Fibroblast of skin of scalp (primary cell): ENCODE data around the gene CMIP.

Source experiments
- DNase-seq: peaks from one replicate; pipeline ENCODE4 v3.0.0-alpha.2; 2013

CMIP gene

DNA sequence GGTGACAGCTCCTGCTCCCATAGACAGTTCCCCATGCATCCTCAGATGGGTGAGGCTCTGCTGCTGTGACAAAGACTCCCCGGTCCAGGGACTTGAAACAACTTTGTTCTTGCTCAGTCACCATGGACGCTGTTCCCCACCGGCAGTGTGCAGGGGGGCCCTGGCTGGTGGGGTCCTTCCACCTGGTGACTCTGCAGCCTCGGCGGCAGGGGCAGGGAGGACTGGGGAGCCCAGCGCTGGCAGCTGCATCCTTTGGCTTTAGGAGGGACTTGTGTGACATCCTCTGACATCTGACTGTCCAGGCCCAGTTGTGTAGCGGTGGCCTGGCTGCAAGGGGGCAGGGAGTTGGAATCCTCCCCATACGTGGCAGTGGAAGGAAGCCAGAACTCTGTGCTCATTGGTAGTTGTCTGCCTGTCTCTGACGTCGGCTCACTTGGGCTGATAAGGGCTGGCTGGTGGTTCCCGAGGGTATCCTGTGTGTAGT is 107.3 kb downstream of the CMIP start:
- DNase-seq = peak; percentile 36

DNA sequence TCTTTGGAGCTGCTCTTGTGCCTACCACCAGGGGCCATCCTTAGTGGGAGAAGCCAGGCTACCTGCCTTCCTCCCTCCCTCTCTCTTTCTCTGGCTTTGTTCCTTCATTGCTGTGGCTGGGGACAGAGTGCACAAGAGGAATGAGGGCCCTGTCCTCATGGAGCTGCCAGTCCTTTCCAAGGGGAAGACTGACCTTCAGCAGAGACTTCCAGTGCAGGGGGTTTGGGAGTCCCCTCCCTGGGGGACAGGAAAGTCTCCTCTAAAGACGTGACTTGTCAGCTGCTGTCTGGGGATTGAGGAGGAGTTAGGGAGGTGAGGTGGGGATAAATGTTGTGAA is 108.1 kb downstream of the CMIP start:
- no peak for DNase-seq

DNA sequence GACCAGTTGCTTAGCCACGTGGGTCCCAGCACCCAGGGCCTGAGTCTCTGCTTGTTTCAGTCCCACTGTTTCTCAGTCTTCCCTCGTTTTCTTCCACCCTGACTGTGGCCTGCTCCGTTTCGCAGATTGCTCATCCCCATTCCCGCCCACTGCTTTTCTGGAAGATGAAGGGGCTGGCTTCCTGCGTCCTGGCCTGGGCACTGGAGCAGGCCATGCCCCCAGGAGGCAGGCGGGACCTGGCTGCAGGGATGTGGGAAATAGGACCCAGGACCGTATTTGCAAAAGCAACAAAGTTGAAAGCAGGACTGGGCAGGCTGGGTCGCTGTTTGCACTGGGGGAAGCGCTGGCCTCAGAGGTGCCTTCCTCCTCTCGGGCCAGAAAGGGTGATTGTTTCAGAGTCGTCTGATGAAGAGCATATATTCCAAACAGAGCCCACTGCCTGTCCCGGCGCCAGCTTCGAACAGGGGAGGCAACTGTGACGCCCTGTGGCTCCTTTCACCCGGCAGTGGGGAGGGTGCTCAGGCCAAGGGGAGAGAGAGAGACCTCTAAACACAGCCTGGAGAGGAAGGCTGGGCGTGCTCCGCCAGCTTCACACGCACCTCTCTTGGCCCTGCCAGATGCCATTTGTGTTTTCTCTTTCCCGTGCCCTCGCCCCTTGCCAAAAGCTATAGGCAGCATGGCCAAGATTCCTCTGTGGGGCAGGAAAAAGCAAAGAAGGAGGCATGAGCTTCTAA is 108.6 kb downstream of the CMIP start:
- peak; percentile 37 for DNase-seq

DNA sequence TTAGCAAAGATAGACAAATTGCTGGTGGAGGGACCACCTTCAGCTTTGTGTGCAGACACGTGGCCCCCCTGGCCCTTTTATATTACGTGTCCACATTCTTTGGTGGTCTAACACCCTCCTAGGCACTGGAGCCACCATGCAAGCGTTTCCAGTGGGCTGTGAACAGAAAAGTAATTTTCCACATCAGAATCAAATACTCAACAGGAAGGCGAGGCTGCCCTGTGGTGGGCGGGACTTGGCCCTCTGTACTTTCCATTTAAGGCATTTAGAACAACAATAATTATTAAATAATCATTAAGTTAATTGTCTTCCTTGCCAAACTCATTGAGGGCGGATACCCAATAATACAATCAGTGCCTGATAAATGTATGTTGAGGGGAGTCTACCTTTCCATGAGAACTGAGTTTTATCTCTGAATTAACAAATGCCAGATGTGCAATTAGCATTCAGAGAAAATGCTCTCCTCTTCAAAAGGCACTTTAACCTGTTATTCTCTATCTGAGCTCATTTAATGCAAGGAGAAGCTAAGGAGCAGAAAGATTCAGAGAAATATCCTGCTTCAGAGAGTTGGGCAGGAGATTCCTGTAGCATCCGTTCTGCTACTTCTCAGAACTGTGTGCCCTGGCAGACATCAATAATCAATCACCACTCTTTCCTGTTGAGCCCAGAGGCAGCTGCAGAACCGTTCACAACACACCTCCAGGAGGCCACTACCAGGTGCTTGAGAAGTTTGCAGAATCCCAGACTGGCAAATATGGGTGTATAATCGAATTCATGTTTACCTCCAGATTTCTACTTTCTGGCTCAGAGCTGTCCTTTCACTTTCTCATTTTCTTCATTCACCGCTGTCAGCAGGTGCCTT is 109.4 kb downstream of the CMIP start:
- DNase-seq = no peak

DNA sequence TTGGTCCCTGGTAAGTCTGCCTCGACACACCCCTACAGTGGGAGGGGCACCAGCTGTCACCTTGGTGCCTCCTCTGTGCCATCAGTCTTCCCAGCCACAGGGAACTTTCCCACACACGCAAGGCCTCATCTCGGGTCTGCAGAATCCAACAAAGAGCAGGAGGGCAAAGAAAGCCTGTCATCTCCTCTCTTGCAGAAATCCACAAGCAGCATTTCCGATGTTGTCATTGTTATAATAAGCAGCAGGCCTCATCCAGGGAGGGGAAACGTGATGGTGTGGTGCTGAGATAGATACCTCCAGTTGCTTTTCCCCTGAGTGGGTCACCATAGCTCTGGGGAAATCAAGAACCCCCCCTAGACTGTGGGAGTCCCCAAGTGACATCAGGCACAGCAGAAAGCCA is 110.4 kb downstream of the CMIP start:
- no peak for DNase-seq

DNA sequence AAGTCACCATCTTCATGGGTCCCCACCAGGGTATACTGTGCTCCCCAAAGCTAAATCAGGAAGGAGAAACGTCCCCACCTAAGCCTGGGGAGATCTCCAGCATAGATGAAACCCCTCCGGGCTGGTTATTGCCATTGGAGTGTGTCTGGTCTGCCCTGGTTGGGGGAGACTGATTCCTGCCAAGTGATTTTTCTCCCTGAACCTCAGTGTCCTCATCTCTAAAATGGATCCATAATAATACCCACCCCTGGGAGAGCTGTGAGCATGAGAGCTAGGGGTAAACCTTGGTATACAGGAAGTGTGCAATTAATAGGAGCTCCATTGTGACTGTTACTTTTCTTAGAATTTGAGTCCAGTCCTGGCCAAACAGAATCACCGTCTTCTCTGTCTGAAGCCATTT is 111.1 kb downstream of the CMIP start:
- no peak for DNase-seq

DNA sequence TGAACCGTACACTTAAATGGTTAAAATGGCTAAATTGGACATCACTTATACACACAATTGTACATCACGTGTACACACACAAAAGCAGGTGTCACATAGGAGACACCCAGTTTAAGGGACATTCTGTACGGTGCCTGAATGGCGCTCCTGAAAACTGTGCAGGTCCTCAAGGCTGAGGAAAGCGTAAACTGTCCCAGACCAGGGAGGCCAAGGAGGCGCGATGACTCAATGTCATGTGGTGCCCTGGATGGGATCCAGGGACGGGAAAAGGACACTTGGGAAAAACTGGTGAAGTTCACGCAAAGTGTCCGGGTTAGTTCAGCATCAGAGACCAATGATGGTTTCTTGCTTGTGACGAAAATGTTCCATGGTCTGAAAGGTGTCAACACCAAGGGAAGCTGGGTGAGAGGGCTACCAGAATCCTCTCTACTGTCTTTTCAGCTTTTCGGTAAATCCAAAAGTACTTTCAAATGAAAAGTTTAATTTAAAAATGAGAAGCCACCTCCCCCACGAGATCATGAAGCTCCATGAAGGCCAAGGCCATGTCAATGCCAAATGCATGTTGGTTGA is 112.2 kb downstream of the CMIP start:
- no peak for DNase-seq

DNA sequence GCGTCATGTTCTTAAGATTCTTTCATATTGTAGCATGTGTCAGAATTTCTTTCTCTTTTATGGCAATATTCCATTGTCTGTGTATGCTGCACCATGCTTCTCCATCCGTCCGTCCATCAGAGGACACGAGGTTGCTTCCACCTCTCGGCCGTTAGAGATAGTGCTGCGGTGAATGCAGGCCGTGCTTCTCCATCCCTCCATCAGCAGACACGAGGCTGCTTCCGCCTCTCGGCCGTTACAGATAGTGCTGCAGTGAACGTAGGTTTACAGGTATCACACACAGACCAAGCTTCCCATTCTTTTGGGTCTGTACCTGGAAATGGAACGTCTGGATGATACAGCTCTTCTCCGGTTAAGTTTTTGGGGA is 113.5 kb downstream of the CMIP start:
- no peak for DNase-seq

DNA sequence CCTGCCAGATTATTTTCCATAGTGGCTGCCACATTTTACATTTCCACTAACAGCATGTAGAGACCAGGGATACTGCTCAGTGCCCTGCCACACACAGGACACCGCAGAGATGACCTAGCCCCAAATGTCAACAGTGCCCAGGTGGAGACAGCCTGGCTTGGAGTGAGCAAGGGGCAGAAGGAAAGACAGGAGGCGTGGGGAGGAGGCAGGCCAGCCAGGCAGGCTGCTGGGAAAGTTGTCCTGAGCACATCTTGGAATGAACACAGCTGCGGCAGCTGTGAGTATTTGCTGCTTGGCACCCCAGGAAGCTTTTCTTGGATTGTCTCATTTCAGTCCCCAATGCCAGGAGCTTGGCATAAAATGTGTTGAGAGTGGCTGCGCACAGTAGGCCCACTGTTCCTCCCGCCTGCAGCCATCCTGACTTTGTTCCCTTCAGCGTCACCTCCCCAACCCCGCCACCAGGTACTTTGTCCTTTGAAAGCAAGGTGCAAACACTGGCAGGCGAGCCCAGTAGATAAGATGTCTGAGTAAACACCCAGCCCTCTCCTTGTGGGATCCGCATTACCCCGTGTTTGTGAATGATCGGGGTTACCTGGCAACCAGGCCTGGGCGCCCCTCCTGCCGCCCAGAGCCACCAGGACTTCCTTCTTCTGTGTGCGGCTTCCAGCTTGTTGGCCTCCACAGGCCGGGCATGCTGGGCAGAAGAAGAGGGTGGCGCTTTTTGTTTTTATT is 114.0 kb downstream of the CMIP start:
- no peak for DNase-seq

DNA sequence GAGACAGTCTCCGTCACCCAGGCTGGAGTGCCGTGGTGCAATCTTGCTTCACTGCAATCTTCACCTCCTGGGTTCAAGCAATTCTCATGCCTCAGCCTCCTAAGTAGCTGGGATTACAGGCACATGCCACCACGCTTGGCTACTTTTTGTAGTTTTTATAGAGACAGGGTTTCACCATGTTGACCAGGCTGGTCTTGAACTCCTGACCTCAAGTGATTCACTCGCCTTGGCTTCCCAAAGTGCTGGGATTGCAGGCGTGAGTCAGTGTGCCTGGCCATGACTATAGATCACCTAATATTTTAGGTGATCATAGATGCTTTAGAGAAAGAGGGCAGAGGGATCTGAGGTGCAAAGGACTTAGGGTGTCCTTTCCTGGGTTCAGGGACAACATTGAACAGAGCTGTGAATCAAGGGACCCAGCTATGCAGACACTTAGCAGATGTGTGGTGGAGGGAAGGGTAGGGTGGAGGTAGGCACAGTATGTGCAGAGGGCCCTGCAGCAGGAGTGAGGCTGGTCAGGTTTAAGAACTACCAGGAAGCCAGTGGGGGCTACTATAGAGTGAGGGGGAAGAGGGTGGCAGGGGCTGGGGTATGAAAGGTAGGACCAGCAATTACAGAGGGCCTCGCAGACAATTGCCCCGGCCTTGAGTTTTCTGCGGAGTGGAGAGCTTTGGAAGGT is 116.5 kb downstream of the CMIP start:
- DNase-seq = no peak

DNA sequence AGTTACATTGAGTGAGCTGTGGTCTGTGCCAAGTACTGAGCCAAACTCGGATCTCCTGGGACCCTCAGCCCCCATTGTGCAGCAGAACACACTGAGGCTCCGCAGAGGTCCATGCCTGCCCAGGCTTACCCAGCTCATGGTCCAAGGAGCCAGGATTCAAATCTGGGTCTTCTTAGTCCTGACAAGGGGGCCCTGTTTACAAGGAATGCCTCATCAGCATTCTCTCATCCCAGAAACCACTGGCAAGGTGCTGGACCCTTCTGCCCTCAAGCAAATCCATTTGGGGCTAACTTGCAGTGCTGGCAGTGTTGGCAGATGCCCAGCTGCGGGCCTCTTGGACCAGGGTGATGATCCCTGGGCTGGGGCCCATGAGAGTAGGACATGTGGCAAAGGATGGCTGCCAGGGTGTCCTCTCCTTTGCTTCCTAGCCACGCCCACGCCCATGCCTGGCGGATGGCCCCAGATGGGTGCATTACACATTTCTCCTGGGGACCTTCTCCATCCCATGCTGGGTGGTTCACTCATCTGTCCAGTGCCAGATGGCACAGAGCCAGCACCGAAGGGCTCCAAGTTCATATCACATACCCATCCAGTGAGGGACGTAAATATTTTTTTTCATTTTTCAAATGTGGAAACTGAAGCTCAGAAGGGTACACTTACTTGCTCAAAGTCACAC is 117.7 kb downstream of the CMIP start:
- no peak for DNase-seq

DNA sequence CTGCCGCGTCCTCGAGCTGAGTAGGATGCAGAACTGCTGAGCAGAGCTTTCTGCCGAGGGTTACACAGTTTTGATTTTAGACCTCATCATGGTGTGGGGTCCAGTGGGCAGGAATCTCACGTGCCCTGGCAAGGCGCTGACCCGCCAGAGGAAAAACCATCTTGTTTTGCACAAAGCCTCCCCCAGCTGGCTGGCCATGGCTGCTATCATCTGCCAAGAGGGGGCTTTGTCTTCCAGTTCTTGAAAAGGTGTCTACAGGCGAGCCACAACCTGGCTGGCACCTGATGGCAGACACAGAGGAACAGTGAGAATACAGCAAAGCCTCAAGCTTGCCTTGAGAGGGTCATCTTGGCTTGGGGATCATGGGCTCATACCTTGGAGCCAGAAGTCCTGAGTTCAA is 118.3 kb downstream of the CMIP start:
- no peak for DNase-seq

DNA sequence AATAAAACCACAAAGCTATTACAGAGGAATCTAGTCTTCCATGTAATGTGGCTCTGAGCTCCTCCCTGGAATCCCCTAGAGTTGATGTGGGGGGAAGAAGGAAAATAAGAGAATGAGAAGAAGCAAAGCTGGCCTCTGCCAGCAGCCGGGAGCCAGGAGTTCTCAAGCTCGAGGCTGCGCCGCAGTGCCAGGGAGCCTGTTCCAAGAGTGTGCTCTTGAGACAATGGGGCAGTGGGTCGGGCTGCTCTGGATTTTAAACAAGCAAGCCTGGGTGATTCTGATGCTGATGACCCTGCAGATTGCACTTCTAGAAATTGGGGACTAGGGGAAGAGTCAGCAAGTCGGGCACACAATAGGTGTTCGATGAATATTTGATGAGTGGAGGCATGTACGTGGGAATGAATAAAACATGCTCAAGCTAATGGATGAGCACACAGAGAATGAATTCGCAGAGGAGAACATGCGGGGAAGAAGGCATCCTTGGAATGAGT is 119.9 kb downstream of the CMIP start:
- DNase-seq = peak; percentile 74

DNA sequence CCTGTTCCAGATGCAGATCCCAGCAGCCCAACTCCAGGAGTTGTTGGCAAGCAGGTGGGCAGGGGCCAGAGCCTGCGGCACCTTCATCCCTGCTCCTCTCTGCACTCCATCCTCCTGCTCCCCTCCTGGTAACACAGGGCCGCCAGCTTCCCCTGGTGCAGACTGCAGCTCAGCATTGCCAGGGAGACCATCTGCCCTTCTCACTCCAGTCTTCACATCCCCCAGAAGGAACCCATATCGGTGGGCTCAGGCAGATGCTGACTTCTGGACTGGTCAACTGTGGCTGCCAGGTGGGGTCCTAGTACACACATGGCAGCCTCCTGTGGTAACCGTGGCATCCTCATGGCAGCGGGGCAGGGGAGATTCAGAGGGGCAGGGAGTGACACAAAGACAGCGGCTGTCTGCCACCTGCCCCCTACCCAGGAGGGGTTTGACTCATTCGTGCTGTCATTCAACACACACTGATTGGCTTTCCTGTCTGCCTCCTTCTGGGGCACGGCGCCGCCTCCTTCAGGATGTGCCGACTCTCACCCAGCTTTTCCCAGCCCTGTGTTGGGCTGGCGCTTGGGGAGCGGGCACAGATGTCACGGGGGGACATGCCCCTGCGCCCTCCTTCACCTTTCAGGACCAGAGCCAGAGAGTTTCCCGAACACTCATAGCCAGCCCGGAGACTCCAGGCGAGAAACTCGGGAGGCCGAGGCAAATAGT is 120.9 kb downstream of the CMIP start:
- DNase-seq = no peak

DNA sequence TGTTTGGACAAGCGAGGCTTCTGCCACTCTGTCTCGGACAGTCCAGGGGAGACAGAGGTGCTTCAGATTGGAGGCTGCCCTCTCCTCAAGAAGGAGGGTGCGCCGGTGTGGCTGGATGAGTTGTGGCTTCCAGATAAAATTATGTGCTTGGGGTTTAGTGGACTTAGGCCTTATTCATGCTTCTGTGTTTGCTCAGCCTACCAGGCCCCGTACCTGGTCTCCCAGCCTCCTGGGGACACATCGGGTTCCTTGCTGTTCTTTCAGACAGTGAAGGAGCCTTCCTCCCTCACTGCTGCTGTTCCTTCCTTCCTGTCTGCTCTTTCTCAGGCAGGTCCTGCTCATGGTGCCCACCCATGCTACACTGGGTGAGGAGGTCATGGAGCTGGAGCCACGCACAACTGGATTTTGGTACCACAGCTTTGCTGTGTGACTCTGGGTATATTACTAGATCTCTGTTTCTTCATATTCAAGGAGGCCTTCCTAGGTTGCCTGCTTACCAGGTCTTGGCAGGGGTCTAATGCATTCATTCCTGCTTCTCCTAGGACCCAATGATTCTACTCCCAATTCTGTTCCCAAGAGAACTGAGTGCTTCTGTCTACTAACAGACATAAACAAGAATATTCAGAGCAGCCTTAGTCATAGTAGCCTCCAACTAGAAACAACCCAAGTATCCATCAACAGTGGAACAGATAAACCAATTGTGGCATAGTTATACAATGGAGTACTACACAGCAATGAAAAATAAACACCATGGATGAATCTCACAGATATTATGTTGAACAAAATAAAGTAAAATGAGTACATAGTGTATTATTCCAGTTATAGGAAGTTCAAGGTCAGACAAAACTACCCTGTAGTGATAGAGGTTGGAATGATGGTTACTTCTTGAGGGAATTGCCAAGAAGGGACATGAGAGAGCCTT is 121.7 kb downstream of the CMIP start:
- DNase-seq = no peak

DNA sequence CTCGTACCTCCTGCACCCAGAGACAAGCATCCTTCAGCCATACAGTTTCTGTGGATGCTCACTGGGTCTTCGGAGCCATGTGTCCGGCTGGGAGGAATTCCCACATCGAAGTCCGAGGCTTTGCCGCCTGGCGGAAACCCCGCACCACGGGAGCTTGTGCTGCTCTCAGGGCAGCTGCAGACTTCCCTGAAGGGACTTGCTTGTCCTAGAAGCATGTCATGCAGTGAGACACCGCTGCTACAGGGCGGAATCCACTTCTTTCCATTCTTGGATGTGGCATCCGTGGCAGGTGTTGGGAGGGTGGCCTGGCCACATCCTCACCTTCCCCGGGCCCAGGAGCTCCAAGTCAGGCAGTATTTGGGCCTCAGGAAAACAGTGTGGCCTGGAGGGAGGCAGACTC is 122.5 kb downstream of the CMIP start:
- DNase-seq = no peak

DNA sequence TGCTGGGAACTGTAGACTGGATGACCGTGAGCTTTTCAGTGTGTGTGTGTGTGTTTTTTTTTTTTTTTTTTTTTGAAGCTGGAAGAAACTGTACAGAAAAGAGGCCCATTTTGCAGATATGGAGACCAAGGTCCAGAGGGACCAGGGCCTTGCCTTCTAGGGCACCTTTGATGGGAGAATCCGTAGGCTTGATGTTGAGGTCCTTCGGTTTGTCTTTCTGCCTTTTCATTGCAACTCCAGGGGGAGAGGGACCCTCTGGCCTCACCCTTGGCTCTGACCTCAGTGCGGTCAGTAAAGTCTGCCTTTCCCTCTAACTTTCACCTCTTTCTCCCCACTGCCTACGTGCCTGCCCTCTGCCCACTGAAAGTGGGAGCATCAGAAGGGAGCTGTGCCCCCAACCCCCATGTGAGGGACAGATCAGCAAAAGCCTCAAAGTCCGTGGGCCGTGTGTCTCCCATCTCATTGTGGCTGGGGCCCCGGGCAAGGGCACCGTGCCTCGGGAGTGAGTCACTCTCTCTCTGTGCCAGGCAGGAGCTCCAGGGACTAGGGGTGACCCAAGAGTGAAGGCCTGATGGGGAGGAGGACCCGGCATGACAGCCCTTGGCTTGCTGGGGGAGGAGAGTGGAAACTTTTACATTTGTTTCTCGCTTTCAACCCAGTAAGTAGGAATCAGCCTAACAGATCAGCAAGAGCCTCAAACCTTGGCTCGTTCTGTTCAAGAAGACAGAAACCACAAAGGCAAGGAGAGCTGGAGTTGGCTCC is 123.6 kb downstream of the CMIP start:
- peak; percentile 61 for DNase-seq

DNA sequence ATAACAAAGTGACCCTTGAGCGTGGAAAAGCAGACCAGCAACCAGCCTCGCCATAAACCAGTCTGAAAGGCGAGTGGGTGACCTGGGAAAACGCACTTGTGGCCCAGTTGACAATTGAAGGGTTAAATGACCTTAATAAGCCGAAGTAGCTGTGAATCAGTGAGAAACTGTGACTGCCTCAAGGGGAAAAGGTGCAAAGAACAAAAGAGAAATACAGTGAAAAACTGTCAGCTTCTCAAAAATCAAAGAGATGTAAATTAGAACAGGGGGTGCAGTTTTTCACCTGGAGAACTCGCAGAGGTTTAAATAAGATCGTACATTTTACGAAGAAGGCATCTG is 124.1 kb downstream of the CMIP start:
- no peak for DNase-seq

DNA sequence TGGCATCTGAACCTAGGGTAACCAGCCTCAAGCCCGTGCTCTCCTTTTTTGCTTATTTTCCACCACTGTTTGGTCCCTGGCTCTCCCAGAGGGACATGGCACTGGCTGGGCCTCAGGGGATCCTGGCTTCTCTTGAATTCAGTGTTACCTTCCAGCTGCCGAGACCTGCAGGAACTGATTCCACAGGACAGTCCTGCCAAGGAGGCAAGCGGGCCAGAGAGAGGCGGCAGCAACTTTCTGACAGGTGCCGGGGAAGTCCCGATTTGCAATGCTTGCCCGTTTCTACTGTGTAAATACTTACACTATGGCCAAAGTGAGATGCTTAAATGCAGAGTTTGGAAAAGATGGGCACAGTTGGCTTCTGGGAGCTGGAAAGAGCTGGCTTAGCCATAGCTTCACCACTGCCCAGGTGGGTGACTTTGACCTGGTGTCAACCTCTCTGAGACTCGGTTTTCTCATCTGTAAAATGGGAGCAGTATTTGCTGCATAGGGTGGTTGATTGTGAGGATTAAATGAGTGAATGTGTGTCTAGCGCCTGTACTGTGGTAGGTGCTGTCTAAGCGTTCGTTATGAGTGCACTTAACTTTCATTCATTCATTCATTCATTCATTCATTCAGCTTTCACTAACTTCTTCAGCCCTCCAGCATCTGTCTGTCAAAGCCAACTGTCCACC is 124.9 kb downstream of the CMIP start:
- DNase-seq = no peak
